ENCODE data around the gene RGL2.

RGL2 gene

GRCh38 chr6:33306356-33306755 is 7.6 kb upstream of the RGL2 start:
- H3K27ac ChIP-seq = no peak overlapping the region

GRCh38 chr6:33305052-33305451 is 6.3 kb upstream of the RGL2 start:
- Histone ChIP-seq H3K27me3 (replicated peaks) (no peaks in the 10 kb centered on the region), H3K27ac (no peak overlapping the region), H3K36me3 (replicated peaks) (peaks cover 57% of the 10 kb centered on the region), H3K4me3 (ENCODE audit: low read depth, low read length) (no peak overlapping the region)
- DNase-seq = no peak
- no peak for TF ChIP-seq CTCF (IDR thresholded peaks at IDR 0.05; ENCODE audit: low read depth, low read length, missing control alignments)
- in situ Hi-C loops (cut with HindIII; ENCODE audit: low pct_ligation_motif_present, low sequenced_read_pairs) = no loop called here

More at GRCh38 chr6:33306356-33306755, 7.6 kb upstream of the RGL2 start:
- no peak overlapping the region for H3K4me3 ChIP-seq (ENCODE audit: low read depth, low read length)
- TF ChIP-seq CTCF (IDR thresholded peaks at IDR 0.05; ENCODE audit: low read depth, low read length, missing control alignments) = no peak
- no peaks in the 10 kb centered on the region for H3K27me3 ChIP-seq (replicated peaks)
- in situ Hi-C loops (cut with HindIII; ENCODE audit: low pct_ligation_motif_present, low sequenced_read_pairs) = no loop called here
- peaks cover 62% of the 10 kb centered on the region for H3K36me3 ChIP-seq (replicated peaks)
- no peak for DNase-seq

DNA sequence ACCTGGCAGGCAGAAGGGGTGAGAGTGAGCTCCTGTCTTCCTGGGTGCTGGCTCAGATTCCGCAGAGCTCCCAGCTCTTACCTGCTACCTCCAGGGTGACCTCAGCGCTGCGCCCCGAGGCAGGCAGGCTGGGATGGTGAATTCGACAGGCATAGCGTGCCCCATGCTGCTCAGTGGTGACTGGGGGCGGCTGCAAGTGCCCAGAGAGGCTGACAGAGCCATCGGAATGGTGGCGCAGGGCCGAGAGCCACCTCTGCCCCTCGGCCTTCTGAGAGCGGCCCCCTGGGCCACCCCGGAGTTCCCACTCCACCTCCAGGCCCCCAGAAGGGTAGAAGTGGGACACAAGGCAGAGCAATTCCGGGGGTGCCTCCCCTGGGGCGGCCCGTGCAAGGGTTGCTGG is 5.5 kb upstream of the RGL2 start:
- Histone ChIP-seq H3K27ac (no peak overlapping the region), H3K27me3 (replicated peaks) (no peaks in the 10 kb centered on the region), H3K4me3 (ENCODE audit: low read depth, low read length) (no peak overlapping the region), H3K36me3 (replicated peaks) (peaks cover 53% of the 10 kb centered on the region)
- in situ Hi-C loops (cut with HindIII; ENCODE audit: low pct_ligation_motif_present, low sequenced_read_pairs) = no loop called here
- TF ChIP-seq CTCF (IDR thresholded peaks at IDR 0.05; ENCODE audit: low read depth, low read length, missing control alignments) = no peak
- no peak for DNase-seq

GRCh38 chr6:33301877-33302276 is 3.1 kb upstream of the RGL2 start:
- no peak for DNase-seq
- in situ Hi-C loops (cut with HindIII; ENCODE audit: low pct_ligation_motif_present, low sequenced_read_pairs) = no loop called here
- no peak overlapping the region for H3K4me3 ChIP-seq (ENCODE audit: low read depth, low read length)
- peaks cover 45% of the 10 kb centered on the region for H3K36me3 ChIP-seq (replicated peaks)
- H3K27ac ChIP-seq = no peak overlapping the region
- TF ChIP-seq CTCF (IDR thresholded peaks at IDR 0.05; ENCODE audit: low read depth, low read length, missing control alignments) = no peak
- H3K27me3 ChIP-seq (replicated peaks) = no peaks in the 10 kb centered on the region

DNA sequence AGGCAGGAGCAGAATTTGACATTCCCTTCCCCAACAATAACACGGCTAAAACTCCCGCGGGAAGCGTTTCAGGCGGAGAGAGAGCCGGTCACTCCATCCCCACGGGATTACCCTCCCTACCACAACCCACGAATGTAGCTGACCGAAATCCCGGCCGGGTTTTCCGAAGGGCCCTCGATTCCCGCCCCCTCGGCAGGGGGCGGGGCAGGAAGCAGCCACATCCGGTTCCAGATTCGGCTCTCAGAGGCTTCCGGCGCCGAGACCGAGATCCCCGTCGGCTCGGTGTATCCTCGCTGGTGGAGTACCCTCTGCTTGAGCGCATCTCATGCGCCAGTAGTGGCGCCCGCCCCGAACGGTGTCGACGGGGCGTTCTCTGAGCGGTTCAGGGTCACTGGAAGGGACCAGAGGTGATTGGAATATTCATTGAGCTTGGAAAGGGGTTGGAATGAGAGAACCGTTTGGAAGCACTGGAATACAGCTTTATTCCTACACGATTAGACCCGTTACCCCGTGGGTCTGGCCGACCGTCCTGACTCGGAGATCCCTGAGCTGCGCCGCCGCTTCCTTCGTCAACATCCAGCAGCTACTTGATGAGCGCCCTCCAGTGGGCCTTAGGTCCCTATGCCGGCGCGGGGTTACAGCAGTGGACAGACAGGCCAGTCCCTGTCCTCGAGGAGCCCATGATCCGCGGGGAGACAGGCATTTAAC is 649 bp upstream of the RGL2 start:
- H3K4me3 ChIP-seq (ENCODE audit: low read depth, low read length) = peak overlapping the region; percentile 88
- TF ChIP-seq CTCF (IDR thresholded peaks at IDR 0.05; ENCODE audit: low read depth, low read length, missing control alignments) = peak; percentile 86
- peak; percentile 88 for DNase-seq
- peaks cover 41% of the 10 kb centered on the region for H3K36me3 ChIP-seq (replicated peaks)
- no peaks in the 10 kb centered on the region for H3K27me3 ChIP-seq (replicated peaks)
- peak overlapping the region; percentile 92 for H3K27ac ChIP-seq
- in situ Hi-C loops (cut with HindIII; ENCODE audit: low pct_ligation_motif_present, low sequenced_read_pairs) = no loop called here
